Measurements from ENCODE around the gene CACNA1G. TPM values are rescaled to one million over a fixed set of nuclear protein-coding genes. Genes with fewer than 3 reads are reported as not detected.
A peak's percentile ranks its signal among the peaks of the same experiment; 100 is the strongest.

The CACNA1G gene
- polyA plus RNA-seq, 1 donor (not counting 4 experiments of a cell fraction or from before 2014, with no cell fraction given), result 0.07 TPM

- H3K79me2 ChIP-seq (ENCODE audit: control insufficient read depth, insufficient read depth, low read length), result no peaks in the 10 kb centered on the region
- peaks cover 67% of the 10 kb centered on the region for H3K27me3 ChIP-seq (ENCODE audit: control insufficient read depth, extremely low read depth, insufficient read depth, low read length)
- no peak overlapping the region for H2AFZ ChIP-seq (ENCODE audit: control insufficient read depth, low read length)
- DNase-seq (ENCODE audit: low read depth, low spot score) (no peak), FAIRE-seq (no peak)
- peaks cover 2% of the 10 kb centered on the region for H4K20me1 ChIP-seq (ENCODE audit: control insufficient read depth, extremely low read depth, insufficient read depth, low read length)
- H3K4me3 ChIP-seq (ENCODE audit: control insufficient read depth in 2 of 3, extremely low read depth in 1 of 3, insufficient read depth in 2 of 3, low read depth in 1 of 3, low read length in 3 of 3), result peak overlapping the region in 2 of 3 experiments; percentile 38 to 60
- H3K4me2 ChIP-seq (ENCODE audit: control insufficient read depth, extremely low read depth, insufficient read depth, low read depth, low read length), result peak overlapping the region; percentile 76
- no peaks in the 10 kb centered on the region for H3K9me1 ChIP-seq (ENCODE audit: control insufficient read depth, extremely low read depth, insufficient read depth, low read length)
- peaks cover 0 to 6% of the 10 kb centered on the region in 2 experiments for H3K36me3 ChIP-seq (ENCODE audit: control insufficient read depth in 2 of 2, extremely low read depth in 1 of 2, insufficient read depth in 2 of 2, low read length in 2 of 2)
- H3K27ac ChIP-seq (ENCODE audit: control insufficient read depth, insufficient read depth, low read length), result no peak overlapping the region
- dilution Hi-C loops (cut with MboI; ENCODE audit: extremely low pct_ligation_motif_present, low sequenced_read_pairs), result no loop called here
- peaks cover 13% of the 10 kb centered on the region for H3K4me1 ChIP-seq (ENCODE audit: control insufficient read depth, extremely low read depth, insufficient read depth, low read length)
- no peaks in the 10 kb centered on the region for H3K9me3 ChIP-seq (ENCODE audit: control insufficient read depth, low read depth, low read length)
- TF ChIP-seq EZH2 (IDR thresholded peaks at IDR 0.05; ENCODE audit: low read length) (peak; percentile 90), CTCF (optimal IDR thresholded peaks at IDR 0.05 in 1 of 3, IDR thresholded peaks at IDR 0.05 in 1 of 3, conservative IDR thresholded peaks at IDR 0.05 in 1 of 3; ENCODE audit: extremely low read depth in 1 of 3, insufficient read depth in 2 of 3, low read length in 3 of 3) (no peak)
- H3K9ac ChIP-seq (ENCODE audit: control insufficient read depth, extremely low read depth, insufficient read depth, low read length), result no peak overlapping the region
These were observed 623 bp downstream of the CACNA1G start for GRCh38 chr17:50560931-50561745.

- DNase-seq (ENCODE audit: low read depth, low spot score) (no peak), FAIRE-seq (no peak)
- Histone ChIP-seq H3K4me3 (ENCODE audit: control insufficient read depth in 2 of 3, extremely low read depth in 1 of 3, insufficient read depth in 2 of 3, low read depth in 1 of 3, low read length in 3 of 3) (no peak overlapping the region), H4K20me1 (ENCODE audit: control insufficient read depth, extremely low read depth, insufficient read depth, low read length) (peaks cover 2% of the 10 kb centered on the region), H2AFZ (ENCODE audit: control insufficient read depth, low read length) (no peak overlapping the region), H3K9me1 (ENCODE audit: control insufficient read depth, extremely low read depth, insufficient read depth, low read length) (no peaks in the 10 kb centered on the region), H3K27ac (ENCODE audit: control insufficient read depth, insufficient read depth, low read length) (no peak overlapping the region), H3K9me3 (ENCODE audit: control insufficient read depth, low read depth, low read length) (no peaks in the 10 kb centered on the region), H3K79me2 (ENCODE audit: control insufficient read depth, insufficient read depth, low read length) (no peaks in the 10 kb centered on the region), H3K36me3 (ENCODE audit: control insufficient read depth in 2 of 2, extremely low read depth in 1 of 2, insufficient read depth in 2 of 2, low read length in 2 of 2) (peaks cover 0 to 3% of the 10 kb centered on the region in 2 experiments), H3K27me3 (ENCODE audit: control insufficient read depth, extremely low read depth, insufficient read depth, low read length) (peaks cover 67% of the 10 kb centered on the region), H3K4me1 (ENCODE audit: control insufficient read depth, extremely low read depth, insufficient read depth, low read length) (peaks cover 13% of the 10 kb centered on the region), H3K4me2 (ENCODE audit: control insufficient read depth, extremely low read depth, insufficient read depth, low read depth, low read length) (no peak overlapping the region), H3K9ac (ENCODE audit: control insufficient read depth, extremely low read depth, insufficient read depth, low read length) (no peak overlapping the region)
- dilution Hi-C loops (cut with MboI; ENCODE audit: extremely low pct_ligation_motif_present, low sequenced_read_pairs), result no loop called here
- no peak for TF ChIP-seq CTCF (optimal IDR thresholded peaks at IDR 0.05 in 1 of 3, IDR thresholded peaks at IDR 0.05 in 1 of 3, conservative IDR thresholded peaks at IDR 0.05 in 1 of 3; ENCODE audit: extremely low read depth in 1 of 3, insufficient read depth in 2 of 3, low read length in 3 of 3)
- TF ChIP-seq EZH2 (IDR thresholded peaks at IDR 0.05; ENCODE audit: low read length), result no peak
These were observed 1.2 kb downstream of the CACNA1G start for GRCh38 chr17:50561746-50562141.
